Measurements from ENCODE around the gene TEX29. TPM values are rescaled to one million over a fixed set of nuclear protein-coding genes. Genes with fewer than 3 reads are reported as not detected.

TEX29 gene
- polyA plus RNA-seq, 1 donor = 0.35 TPM

DNA sequence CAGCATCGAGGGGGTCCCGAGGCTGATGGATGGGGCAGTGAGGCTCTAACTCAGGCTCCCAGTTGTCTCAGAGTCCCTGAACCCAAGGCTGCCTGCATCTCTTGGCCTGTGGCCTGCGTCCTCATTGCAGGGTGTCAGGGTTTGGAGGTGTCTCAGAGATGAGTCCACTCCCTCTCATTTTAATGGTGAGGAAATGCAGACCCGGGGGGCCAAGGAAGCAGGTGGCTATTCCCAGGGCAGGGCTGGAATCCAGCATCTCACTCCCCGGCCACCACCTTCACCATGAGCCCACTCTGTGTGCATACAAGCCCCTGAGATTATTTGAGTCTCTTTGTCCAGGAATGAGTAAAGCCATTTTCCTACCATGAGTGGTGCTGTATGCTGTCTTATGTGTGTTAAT, 21.4 kb downstream of the TEX29 start:
- no peak for DNase-seq

DNA sequence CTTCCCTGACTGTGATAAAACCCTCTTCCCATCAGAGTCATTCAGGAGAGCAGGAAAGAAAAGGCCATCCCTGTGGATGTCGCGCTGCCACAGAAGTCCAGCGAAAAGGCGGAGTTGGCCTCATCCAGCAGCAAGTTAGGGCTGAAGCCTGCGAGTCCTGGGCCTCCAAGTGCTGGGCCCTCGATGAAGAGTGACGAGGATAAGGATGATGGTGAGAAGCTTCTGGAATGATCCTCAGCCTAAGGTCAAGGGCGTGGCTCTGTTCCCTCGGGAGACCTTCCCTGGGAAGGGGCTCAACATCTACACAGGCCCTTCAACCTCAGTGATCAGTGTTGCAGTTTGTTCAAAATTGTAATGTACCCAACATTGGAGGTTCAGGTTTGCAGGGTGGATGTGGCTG, 22.3 kb downstream of the TEX29 start:
- DNase-seq = no peak

DNA sequence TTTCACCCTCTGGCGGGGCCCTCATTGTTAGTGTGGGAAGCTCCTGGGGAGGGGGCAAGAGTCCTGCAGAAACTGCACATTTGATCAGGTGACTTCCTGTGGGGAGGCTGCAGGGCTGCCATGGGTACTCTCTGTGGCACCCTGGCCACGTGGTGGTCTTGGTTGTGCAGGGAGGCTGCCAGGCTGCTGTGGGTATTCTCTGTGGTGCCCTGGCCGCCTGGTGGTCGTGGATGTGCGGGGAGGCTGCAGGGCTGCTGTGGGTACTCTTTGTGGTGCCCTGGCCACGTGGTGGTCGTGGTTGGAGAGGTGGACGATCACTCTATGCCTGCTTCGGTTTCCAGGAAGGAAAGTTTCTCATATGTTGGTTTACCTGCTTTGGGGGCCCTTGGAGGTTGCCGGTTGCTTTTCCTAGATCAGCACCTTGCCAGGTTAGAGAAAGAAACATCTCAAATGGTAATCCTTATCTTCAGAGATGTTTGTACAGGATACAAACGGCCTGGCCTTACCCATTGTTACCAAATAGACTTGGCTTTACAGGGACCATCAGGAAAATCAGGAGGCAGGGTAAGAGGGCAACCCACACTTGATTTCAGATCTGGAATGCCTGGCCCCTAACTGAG, 22.9 kb downstream of the TEX29 start:
- DNase-seq = no peak

DNA sequence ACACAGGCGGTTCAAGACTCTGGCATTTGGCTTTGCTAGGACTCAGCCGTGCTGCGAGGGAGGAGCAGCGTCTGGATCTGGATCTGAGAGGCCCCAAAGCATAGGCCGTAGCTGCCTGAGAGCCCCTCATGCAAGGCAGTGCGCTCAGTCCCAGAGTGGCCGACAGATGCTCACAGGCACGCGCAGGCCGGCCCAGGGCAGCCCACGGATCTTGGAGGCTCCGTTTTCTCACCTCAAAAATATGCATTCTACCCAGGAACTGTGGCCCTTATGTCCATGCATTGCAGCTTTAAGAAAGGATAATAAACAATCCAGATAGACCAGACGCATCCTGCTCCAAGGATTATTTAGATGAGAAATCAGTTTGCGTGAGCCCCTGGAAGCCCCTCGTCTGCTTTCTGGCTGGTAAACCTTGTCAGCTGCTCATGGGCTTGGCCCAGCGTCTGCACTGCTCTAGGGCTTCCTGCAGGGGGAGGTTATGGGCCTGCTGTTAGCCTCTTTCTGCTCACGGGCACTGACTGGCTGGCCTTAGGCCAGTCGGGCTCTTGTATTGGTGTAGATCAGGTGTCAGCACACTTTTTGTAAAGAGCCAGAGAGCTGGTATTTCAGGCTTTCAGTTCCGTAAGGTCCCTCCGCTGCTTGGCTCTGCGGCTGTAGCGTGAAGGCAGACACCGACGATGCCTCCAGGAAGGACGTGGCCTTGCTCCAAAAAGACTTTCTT, 24.2 kb downstream of the TEX29 start:
- DNase-seq = peak; percentile 50

DNA sequence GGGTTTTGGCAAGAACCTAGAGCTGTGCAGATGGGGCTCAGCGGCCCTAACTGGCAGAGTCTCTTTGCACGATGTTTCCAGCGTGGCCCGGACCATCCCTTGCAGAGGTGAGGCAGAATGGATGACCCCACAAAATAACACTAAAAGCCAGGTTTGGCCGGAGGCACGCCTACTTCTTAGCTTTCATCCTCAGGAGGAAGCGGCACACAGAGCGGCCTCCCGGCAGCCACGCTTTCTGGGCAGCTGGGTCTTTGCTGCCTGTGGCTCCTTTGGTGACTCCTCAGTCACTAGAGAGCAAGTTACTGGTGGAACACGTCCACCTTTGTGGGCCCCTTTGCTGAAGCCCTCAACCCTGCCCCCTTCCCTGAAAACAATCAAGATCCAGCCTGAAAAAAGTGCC, 25.2 kb downstream of the TEX29 start:
- DNase-seq = no peak

DNA sequence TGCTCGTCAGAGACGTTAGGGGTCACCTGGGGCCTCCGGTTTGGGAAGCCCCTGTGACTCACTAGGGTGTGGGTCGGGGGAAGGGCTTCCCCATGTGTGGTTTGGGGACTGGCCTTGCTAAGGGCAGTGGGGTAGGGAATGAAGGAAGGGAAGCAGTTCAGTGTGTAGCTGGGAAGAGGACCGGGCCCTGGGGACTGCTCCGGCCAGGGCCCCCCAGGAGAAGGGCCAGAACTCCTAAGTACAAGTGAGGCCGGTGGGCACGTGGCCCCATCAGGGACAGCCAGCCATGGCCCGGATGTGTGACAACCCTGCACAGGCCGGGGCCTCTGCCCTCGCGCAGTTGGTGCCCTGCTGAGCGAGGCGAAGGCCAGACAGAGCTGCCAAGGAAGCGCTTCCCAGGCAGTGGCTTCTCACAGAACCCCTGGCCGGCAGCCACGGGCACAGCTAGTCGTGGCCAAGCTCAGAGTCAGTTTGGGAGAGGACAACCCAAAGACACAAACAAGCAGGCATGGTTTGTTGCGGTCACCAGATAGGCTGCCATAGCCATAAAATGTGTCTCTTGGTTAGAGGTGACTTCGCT, 25.7 kb downstream of the TEX29 start:
- DNase-seq = no peak

DNA sequence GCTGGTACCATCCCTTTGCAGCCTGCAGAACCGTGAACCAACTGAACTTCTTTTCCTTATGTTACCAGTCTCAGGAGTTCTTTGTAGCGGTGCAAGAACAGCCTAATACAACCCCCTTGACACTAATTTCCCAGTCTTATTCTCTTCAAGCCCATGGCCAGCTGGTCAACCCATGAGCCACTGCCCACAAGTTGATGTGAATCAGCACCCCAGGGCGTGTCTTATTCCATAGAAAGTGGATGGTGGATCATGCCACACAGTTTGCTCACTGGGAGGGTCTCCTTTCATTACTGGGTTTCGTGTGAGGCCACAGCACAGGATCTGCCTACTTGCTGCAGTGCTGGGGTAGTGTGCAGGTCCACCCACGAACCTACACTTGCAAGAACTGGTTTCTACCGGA, 27.0 kb downstream of the TEX29 start:
- no peak for DNase-seq

- no peak for DNase-seq
These were observed 33.1 kb downstream of the TEX29 start for GRCh38 chr13:111353508-111353907.

GRCh38 chr13:111354789-111355188, 34.3 kb downstream of the TEX29 start:
- DNase-seq = no peak

DNA sequence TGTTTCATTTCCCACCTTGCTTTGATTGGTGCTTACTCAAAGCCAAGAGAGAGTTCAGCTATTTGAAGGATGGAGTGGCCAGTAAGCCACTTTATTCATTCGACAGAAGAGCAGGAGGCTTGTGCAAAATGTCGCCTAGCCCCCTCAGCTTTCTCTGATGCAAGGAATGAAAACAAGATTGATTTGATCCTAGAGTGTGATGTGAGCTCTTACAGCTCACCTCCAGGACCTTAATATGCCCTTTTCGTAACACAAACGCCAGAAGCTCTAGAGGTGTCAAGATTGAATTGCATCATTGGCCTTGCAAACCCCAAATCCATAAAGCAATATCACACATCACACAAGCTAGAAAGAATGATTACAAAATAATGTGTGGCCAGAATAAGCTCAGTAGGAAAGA, 36.4 kb downstream of the TEX29 start:
- no peak for DNase-seq

DNA sequence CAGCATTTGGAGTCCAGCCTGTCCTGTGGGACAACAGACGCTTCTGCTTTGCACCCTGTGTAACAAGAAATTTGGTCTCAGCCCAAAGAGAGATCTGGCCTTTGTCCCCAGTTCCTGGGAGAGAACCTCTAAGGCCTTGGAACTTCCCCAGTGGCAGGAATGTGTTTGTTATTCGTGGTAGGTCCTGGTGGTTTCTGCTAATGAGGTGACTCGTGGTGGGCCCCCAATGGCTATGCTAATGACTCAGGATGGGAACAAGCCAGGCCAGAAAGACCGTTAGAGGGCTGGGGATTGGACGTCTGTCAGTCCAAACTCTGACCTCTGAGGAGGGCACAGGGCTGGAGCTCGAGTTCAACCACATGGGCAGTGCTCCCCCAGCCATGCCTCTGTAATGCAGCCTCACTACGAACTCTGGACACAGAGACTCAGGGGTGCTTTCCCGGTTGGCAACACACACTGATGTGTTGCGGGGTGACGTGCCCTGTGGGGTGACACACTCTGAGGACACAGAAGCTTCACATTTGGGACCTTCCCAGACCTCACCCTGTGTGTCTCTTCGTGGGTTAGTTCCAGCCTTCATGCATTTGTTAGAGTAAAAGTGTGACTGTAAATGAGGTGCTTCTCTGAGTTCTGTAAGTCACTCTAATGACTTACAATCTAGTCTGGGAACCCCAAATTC, 38.9 kb downstream of the TEX29 start:
- DNase-seq = no peak

DNA sequence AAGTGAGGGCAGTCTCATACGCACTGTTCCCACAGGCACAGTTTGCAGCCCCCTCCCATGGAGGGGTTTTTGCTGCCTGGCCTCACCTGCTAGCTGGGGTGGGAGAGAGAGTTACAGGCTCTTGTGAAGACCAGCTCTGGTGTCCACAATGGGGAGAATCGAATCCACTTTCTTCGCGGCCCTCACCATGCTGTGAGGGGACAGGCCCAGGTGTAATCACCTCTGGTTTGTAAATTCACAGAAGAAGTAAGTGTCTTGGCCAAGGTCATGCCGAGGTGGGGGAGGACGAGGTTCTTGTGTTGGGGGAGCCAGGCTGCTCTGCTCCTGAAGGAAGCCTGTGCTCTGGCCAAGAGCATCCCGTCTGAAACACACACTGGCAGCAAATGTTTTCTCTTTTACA, 39.5 kb downstream of the TEX29 start:
- no peak for DNase-seq

GRCh38 chr13:111360452-111360851, 40.0 kb downstream of the TEX29 start:
- no peak for DNase-seq

GRCh38 chr13:111361046-111361872, 40.8 kb downstream of the TEX29 start:
- no peak for DNase-seq

DNA sequence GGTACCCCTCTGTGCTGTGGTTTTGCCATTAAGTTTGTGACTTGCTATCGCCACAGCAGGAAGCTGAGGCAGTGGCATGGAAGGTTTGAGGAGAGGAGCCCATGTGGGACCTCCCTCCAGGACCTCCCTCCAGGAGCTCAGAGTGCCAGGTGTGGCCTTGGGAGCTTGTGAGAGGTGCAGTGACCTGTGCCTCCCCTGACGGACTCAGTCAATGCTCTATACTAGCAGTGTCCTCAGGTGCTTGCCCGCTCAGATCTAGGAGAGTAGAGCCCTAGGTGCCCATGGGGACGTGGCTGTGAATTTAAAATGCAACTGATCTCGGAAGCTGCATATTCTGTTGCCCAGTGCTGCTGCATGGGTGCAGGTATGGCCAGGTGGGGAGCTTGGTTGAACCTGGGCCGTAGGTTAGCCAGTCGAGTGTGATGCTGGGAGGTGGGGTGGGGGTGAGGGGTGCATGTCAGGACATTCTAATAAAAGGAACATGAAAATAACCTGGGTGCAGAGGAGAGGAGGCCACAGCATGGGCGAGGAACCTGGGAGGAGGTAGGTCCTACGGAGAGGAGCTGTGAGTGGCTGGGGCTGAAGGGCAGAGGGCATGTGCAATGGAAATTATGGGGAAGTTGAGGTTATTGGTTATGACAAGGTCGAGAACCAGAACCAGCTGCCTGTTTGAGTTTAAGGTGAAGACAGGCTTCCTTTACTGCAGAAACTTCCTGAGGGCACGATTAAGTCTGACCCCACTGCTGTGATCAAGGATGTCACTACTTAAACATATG, 41.6 kb downstream of the TEX29 start:
- DNase-seq = no peak

DNA sequence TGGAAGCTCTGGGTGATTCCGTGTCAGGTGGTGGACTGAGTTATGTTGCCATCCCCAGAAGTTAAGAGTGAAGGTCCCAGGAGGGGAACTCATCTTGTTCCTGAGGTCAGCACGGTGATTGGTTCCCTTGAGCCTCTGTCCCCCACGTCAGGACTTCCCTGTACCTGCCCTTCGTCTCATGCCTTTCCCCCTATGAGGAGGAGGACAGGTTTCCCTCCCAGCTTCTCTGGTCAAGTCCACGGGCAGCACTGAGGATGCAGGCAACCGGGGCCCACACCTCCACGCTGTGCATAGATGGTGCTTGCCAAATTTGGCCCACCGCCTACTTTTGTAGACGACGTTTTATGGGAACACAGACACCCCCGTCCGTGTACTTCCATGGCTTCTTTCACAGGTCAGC, 42.7 kb downstream of the TEX29 start:
- no peak for DNase-seq

GRCh38 chr13:111363591-111363990, 43.1 kb downstream of the TEX29 start:
- no peak for DNase-seq

GRCh38 chr13:111365149-111366005, 44.9 kb downstream of the TEX29 start:
- no peak for DNase-seq

DNA sequence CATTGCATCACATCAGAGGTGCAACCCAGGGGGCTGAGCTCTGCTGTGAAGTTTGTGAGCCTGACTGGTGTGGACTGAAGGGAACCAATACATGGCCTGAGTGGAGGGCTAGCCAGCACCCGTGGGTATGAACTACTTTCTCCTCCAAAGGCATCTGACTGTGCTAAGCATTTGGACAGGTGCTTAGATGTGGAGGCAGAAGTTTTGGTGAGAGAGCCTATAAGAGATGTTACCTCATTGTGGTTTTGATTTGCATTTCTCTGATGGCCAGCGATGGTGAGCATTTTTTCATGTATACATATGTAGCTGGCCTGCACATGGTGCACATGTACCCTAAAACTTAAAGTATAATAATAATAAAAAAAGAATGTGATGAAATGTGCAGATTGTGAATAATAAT, 46.9 kb downstream of the TEX29 start:
- no peak for DNase-seq

GRCh38 chr13:111368091-111368490, 47.6 kb downstream of the TEX29 start:
- no peak for DNase-seq

DNA sequence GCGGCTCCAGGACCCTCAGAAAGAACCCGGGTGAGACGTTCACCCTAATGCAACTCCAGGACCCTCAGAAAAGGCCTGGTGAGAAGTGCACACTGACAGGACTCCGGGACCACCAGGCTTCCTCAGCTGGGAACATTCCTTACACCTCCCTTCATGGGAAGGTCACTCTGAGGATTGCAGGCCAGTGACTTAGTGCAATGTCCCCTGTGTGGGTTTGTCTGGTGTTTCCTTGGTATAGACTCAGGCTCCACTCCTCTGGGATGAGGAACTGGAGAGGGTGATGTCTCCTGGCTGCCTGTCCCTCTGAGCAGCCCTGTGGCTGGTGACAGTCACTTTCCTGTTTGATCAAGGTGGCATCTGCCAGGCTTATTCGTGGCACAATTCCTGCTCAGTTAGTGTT, 49.7 kb downstream of the TEX29 start:
- DNase-seq = no peak

All from left kidney (tissue), 2 donors.